Renal pelvis (tissue), 4 donors: ENCODE measurements around the gene METRNL. TPM values are rescaled to one million over a fixed set of nuclear protein-coding genes. Genes with fewer than 3 reads are reported as not detected.
"Not testable (repeated sequence)": the region's sequence is repeated elsewhere in the genome, so short reads cannot be mapped to it uniquely, and the experiment has no call there.

Experiments
- DNase-seq: peaks from one replicate; pipeline ENCODE4 v3.0.0-alpha.2; 2013
- polyA plus RNA-seq, 3 donors: library from polyadenylated mRNA; unstranded; fragments of 120-200 nt; gene quantifications; one replicate each; pipeline ENCODE4 v1.2.1, GENCODE V29; 2013; ENCODE audit not compliant: insufficient read length in 3 of 3

The METRNL gene
- polyA plus RNA-seq, 3 donors: 63.9 to 69.5 (median 69.4) TPM

- no peak for DNase-seq
Measured at GRCh38 chr17:83047182-83047478, 32.3 kb upstream of the METRNL start.

DNA sequence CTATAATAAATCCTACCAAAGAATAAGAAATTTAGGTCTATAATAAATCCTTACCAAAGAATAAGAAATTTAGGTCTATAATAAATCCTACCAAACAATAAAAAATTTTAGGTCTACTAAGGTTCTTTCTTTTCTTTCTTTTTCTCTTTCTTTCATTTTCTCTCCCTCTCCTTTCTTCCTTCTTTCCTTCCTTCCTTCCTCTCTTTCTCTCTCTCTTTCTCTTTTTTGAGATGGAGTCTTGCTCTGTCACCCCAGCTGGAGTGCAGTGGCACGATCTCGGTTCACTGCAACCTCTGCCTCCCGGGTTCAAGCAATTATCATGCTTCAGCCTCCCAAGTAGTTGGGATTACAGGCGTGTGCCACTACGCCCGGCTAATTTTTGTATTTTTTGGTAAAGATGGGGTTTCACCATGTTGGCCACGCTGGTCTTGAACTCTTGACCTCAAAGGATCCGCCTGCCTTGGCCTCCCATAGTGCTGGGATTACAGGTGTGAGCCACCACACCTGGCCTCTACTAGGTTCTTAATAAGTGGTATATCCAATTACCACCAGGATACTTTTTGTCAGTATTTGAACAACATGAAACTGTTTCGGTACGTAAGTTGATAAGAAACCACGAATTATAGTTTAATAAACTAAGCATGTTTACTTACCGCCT, 31.5 kb upstream of the METRNL start:
- DNase-seq: not testable (repeated sequence)

- DNase-seq: no peak
Measured at GRCh38 chr17:83050651-83051395, 28.6 kb upstream of the METRNL start.

GRCh38 chr17:83051396-83052240, 27.8 kb upstream of the METRNL start:
- DNase-seq: peak; percentile 96

GRCh38 chr17:83052241-83052564, 27.2 kb upstream of the METRNL start:
- no peak for DNase-seq

- peak; percentile 55 for DNase-seq
Measured at GRCh38 chr17:83053021-83053681, 26.3 kb upstream of the METRNL start.

- DNase-seq: no peak
Measured at GRCh38 chr17:83053739-83054451, 25.5 kb upstream of the METRNL start.

GRCh38 chr17:83054518-83055125, 24.8 kb upstream of the METRNL start:
- no peak for DNase-seq

DNA sequence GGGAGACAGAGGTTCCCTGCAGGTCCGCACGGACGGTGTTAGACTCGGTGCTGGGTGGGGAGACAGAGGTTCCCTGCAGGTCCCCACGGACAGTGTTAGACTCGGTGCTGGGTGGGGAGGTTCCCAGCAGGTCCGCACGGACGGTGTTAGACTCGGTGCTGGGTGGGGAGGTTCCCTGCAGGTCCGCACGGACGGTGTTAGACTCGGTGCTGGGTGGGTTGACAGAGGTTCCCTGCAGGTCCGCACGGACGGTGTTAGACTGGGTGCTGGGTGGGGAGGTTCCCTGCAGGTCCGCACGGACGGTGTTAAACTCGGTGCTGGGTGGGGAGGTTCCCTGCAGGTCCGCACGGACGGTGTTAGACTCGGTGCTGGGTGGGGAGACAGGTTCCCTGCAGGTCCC, 24.2 kb upstream of the METRNL start:
- DNase-seq: not testable (repeated sequence)

- DNase-seq: no peak
Measured at GRCh38 chr17:83055911-83056582, 23.4 kb upstream of the METRNL start.

GRCh38 chr17:83056583-83057396, 22.6 kb upstream of the METRNL start:
- no peak for DNase-seq

GRCh38 chr17:83057397-83057761, 22.0 kb upstream of the METRNL start:
- no peak for DNase-seq

DNA sequence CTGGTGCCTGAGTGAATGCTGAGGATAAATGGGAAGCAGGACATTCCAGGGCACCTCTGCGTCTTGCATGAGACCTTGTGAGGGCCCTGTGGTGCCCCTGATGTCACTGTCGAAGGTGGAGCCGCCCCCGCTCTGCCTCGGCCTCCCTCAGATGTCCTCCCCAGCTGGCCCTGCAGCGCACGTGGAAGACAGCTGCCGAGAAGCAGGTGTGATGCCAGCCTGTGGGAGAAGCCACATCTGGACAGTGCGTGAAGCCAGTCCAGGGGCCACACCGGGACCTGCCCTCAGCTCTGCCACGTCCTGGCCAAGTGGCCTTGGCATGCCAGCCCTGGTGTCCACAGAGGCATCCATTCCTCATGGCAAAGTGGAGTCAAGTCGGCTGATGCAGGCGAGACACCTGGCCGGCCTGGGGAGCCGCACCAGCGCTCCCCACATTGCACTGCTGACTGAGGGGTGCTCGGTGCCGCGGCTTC, 21.6 kb upstream of the METRNL start:
- DNase-seq: no peak

- DNase-seq: no peak
Measured at GRCh38 chr17:83058266-83058798, 21.1 kb upstream of the METRNL start.

GRCh38 chr17:83061586-83061985, 17.8 kb upstream of the METRNL start:
- no peak for DNase-seq

DNA sequence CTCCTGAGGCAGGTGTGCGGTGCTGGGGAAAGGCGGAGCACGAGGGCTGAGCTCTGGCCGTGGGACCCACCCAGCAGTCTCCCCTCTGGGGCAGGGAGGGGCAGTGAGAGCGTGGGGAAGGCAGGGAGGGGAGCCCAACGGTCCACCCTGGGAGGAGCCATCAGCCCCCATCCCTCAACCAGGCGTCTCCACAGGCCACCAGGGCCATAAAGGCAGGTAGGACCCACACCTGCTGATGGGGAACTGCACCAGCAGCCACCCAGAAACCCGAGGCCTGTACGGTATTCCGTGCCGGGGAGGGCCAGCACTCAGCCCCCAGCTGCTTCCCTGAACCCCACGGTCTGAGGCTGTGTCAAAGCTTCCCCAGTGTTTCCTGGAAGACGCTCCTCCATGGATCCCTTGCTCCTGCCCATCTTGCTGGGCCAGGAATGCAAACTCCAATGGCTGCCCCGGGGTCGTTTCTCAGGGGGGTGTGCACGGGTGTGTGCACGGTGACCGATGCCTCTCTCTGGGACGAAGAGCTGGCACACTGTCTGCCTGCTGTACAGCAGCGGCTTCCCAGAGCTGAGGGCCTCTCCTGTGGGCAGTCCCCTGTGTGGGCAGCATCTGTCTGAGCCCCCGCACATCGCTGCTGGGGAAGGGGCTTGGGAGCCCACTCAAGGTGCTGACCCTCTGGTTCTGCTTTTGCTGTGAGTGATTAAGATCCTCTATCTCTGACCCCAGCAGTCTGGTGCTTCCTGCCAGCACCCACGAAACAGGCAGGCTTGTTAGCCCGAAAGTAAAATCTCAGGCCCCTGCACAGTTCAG, 17.2 kb upstream of the METRNL start:
- no peak for DNase-seq

- no peak for DNase-seq
Measured at GRCh38 chr17:83062818-83063671, 16.4 kb upstream of the METRNL start.
